ENCODE data around the gene ABLIM1.

Gene ABLIM1

DNA sequence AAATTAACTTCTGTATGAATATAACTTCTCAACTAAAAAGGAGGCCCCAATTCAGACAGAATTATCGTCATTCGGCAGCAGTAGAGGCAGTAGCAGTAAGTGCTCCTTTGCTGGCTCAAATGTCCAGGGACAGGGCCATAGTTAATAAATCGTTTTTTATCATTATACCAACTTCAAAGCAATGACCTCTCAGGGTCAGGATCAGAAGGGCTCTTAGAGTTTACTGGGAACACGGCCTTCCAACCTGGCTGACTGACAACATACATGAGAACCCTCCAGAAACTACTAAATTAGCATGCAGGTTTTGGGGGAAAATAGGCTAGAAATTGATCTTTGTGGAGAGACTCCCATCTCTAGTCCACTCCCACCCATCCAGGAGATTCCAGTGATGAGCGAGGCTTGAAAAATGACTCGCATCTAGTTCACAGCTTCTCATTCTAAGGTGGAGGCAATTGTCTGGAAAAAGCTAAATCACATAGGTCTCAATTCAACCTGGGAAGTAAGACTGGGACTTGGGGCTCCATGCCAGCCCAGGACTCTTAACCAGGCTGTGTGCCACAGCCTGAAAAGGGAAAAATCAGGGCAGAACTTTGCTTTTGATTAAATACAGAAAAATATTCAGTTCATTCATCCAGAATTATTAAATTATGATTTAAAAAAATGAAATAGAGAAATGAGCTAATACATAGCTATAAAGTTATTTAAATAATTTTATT is 84.6 kb downstream of the ABLIM1 start:
- no peak for DNase-seq

DNA sequence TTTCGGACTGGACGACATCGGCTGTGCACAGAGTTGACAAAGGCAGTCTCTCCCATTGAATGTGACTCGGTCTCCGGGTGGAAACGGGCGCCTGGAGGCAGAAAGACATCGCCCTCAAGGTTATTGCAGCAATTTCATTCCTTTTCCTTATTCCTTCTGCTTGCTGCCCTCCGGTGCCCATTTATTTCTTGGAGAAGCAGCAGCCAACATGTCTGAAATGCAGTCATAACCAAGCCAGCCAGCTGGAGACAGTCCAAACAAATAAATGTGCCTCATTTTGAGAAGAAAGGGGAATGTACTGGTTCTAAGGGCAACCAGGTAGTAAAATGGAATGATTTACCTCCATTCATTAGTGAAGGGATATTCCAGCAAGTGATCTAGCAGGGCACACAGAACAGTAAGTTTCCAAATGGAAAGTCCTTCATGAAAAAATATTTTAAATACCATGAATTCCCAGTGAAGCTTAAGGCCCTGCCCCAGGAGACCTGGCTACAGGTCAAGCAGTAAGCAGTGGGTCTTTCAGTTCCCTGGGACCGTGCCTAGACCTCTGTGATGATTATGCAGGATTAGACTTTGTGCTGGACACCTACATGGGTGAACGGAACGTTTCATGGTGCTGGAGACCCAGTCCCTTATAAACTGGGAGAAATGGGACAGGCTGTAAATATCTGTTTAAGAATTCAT is 86.6 kb downstream of the ABLIM1 start:
- no peak for DNase-seq

DNA sequence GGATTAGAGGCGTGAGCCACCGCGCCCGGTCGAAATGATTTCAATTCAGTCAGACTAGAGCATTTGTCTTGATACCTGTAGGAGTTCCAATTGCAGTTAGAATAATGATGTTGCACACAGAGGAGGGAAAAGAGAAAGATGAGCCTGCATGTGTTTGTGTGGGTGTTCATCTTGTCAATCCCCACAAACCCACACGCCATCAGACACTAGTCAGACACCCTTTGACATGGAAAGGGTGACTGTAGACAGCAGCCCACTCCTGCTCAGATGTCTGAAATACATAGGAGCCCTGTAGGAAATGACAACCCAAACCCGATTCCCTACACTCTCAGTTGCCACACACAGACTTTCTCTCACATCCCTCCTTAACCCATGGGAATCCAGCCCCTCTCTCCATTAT is 92.0 kb downstream of the ABLIM1 start:
- no peak for DNase-seq

DNA sequence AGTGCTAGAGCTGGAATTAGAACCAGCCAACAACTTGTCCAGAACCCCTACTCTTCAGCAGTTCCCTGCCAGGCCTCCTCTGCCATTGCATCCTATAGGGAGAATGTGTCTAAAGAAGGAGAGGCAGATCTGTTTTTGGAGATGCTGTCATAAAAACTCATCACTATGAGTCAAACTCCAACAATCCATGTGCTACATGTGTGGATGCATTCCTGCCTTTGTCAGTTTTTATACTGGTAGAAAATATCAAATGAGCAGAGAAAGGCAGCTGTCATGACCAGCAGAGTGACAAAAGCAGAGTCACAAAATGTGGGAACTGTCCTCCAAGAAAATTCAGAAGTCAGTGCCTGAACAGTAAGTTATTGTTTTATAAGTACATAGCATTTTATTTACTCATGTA is 93.0 kb downstream of the ABLIM1 start:
- no peak for DNase-seq

DNA sequence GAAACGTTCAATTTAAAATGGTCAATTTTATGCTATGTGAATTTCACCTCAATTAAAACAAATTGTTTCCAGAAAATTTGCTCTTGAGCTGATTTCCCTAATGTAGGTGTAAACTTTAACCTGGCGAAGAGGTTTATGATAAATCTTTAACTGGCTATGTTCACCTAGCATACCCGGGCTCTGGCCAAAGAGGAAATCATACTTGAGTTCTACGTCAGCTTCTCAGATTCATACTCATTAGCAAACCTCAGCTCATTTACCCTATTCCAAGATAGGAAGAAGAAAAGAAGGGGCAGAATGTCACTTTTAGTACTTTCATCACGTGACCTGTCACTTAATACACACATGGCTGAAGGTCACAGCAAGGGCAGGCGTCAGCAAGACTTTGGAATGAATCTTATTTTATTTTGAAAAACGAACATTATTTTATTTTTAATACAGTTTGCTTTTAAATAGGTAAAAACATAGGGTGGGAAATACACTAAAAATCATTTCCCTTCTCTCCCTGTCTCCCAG is 97.0 kb downstream of the ABLIM1 start:
- no peak for DNase-seq

DNA sequence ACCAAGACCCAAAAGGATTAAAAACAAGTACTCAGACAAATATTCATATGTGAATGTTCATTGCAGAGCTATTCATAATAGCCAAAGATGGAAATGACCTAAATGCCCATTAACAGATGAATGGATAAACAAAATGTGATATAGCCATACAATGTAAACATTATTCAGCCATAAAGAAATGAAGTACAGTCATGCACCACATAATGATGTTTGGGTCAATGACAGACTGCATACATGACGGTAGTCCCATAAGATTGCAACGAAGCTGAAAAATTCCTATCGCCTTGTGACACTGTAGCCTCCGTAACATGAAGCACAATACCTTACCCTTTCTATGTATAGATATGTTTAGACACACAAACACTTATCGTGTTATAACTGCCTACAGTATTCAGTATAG is 97.9 kb downstream of the ABLIM1 start:
- no peak for DNase-seq

DNA sequence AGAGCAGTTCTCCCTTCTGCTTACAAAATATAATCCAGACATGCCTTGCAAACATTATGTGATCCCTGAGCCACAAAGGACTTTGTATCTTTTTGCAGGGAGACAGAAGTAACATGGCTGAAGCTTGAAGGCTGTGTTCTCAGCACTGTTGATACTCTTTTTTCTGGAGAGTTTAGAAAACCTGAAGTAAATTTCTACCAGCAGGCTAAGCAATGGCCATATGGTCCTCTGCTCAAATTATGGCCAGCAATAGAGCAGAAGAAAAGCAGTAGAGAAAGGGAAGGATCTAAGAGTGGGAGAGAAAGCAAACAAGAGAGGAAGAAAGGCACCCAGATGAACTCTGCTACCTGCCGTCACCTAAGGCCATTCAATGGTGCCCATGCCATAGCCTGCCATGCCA is 98.4 kb downstream of the ABLIM1 start:
- DNase-seq: no peak

DNA sequence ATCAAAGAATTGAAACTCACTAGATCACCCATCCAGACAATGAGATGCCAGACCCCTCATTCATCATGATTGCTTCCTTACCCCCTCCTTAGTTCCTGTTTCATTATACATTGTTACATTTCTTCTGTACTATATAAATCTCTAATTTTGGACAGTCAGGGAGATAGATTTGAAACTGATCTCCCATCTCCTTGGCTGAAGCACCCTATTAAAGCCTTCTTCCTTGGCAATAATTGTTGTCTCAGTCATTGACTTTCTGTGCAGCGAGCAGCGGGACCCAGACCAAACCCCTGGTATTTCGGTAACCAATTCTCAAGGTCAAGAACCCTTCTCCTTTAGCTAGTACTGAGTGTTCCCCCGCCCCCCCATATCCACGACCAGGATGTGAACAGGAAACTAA is 100.2 kb downstream of the ABLIM1 start:
- no peak for DNase-seq

DNA sequence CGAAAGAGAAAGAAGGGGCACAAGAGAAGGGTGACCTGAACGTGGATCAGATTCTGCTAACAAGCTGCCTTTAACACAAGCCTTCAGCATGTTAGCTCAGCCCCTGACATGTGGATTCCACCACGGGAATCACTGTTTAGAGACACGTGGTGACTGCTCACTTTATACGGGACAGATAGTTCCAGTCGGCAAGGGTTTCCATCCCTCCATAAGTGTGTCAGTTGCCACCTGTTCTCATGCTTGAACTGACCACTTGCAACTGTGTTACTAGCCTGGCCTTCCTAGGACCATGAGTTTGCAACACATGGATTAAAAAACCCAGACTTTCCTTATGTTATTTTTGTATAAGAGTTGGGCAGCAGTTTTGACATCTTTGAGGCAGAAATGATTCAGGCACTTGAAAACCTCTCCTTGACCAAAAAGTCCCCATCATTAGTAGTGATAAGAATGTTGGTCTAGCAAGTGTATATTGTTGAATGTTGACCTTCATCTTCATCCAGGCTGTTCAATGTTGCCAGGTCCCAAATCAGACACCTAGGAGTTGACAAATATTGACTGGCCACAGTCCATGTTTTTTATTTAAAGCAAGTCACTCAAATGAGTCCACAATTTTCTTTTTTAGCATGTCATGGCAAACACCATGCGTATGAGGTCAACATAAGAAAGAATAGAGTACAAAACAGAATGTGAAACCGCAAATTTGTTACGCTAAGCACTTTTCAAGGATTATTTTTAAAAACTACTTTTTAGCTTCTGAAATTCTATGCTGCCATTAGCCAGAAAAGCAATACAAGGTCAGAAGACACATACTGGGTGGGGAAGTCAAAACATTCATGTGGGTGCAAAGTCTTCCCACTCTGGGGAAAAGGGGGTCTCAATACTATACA is 101.6 kb downstream of the ABLIM1 start:
- DNase-seq: no peak

DNA sequence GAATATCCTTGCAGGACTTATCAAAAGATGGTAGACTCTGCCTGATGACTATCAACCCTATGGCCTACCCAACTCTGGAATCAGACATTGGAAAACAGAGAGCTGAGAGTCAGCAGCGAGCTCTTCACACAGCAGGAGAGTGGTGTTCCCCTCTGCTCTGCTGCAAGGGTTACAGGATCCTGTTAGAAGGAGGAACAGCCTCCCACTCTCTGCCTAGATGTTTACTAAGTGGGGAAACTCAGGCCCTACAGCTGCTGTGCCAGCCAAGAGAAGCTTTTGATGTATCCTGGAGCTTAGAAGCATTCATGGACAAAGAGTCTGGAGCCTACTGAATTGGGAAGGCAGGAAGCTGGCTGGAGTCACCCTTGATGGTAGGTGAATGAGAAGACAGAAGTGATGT is 104.6 kb downstream of the ABLIM1 start:
- no peak for DNase-seq

DNA sequence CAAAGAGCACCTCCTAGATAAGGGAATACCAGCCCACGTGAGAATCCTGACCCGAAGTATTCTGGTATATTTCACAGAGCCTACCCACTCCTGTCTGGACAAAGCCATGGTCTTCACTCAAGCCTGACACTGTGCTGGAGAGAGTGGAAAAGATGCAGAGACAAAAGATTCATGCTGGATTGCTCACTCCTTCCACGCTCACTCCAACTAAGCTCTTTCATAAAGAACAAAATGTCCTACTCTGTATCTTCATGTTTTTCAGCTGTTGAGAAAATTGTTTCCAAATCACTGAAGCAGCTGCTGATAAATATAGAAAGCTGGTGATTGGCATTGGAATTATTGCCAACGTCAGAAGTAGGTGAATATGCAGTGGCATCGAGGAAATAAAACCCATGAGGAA is 106.0 kb downstream of the ABLIM1 start:
- no peak for DNase-seq

DNA sequence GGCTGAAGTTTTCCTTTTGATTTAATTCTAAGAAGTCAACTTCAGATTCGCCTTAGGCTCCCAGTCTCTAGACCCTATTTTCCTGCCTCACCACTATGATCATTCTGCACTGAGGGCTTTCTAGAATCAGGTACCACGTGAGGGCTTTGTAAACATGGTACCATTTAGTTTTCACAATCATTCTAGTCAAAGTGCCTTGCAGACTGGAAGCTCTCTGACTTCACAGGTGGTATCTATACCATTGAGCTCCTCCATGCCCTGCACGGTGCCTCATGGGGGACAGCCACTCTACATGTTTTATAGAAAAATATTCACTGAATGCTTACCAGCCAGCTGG is 106.5 kb downstream of the ABLIM1 start:
- no peak for DNase-seq

DNA sequence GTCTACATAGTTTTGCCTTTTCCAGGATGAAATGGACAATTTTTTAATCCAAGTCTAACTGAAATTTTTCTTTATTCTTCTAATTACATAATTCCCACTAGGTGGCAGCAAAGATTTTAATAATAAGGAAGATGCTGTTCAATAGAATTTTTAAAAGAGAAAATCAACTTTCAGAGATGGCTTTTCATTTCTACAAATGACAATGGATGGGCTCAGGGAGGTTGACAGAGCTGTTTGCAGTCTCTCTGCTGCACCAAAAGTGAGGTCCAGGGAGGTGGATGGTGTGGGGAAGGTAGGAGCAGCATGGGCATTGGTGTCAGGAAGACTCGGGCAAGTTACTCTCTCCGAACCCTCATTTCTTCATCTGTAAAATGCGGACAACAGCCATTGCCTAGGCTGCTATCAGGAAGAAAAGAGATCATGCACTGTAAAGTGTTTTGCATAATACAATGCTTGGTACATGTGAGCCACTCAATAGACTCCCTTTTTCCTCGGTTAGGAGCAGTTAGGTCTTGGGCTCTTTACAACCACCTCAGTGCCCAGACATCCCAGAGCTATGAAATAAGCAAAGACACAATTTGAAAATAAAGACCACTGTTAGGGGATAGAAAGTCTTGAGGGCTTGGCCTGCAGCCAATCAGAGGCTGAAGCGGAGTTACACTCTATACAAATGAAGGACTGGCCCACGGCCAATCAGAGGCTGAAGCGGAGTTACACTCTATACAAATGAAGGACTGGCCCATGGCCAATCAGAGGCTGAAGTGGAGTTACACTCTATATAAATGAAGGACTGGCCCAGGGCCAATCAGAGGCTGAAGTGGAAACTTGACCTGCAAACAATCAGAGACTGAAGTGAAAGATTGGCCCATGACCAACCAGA is 107.1 kb downstream of the ABLIM1 start:
- peak; percentile 43 for DNase-seq

DNA sequence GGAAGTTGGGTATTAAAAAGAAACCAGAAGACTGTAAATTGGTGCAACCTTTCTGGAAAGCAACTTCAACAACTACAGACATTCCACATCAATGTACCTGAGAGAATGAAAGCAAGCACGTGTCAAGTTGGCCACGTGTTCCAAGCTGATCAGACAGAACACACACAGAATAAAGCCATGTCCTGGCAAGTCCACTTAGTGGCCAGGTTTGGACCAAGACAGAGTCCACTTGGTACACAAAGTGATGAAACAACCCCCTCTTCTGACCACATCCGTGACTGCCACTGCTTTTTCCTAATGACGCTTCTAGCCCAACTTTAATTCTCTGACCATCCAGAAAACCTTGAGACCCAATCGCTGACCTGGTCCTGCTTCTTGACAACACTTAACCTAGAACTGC is 109.4 kb downstream of the ABLIM1 start:
- DNase-seq: no peak

DNA sequence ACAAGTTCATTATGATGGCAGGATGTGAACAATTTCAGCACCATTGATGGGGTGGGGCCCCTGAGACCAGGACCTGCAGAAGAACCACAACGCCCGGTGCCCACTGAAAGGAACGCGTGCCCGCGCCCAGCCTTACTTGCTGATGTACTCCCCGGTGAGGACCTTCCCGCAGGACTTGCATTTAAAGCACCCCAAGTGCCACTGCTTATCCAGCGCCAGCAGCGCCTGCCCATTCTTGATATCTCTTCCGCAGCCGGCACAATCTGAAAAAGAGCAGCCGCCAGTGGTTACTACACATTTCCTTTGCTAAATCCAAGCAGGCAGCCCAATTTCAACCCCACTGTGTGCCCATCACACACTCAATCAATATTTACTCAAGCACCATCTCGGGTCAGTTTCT is 110.6 kb downstream of the ABLIM1 start:
- no peak for DNase-seq

DNA sequence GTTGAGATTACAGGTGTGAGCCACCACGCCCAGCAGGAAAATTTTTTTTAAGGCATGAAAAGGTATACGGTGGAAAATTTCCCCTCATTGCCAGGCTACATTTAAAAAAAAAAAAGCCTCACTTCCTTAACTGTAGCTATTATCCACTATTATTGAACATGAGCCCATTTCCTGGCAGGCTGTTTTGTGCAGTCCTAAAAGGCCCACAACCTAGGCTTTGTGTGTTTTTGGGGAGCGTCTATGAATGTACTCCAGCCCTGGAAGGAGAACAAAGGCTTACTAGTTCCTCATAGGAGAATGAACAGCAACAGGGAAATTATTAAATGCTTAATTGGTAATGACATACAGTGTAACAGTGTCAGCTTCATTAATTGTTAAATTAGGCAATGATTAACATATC is 111.0 kb downstream of the ABLIM1 start:
- no peak for DNase-seq

DNA sequence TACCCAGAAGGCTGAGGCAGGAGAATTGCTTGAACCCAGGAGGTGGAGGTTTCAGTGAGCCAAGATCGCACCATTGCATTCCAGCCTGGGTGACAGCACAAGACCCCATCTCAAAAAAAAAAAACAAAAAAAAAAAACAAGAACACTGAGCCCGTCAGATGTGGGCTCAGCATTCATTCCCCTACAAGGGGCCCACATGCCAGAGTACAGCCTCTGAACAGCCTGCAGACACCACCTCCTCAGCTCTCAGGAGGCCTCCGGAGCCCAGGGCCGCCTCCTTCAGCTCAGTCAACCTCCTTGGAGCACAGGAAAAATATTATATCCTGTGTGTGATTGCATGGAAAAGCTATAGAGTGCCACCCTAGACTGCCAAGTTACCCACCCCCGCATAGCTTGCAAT is 112.3 kb downstream of the ABLIM1 start:
- DNase-seq: no peak

DNA sequence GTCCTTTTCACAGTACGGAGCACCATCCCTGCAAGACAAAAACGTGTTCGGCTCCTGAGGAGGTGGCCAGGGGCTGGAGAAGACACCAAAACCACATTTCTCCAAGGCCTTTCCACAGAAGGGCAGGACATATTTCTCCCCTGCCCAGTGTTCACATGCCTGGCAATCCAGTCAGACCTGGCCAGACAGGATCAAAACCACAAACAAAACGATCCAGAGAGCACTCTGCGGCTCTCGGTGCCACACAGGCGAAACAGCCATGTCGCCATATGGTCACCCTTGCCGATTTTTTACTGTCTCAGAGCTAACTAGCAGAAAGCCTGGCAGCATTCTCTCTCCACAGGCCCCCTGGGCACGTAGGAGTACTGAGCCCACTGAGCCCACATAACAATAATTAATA is 113.0 kb downstream of the ABLIM1 start:
- DNase-seq: no peak

DNA sequence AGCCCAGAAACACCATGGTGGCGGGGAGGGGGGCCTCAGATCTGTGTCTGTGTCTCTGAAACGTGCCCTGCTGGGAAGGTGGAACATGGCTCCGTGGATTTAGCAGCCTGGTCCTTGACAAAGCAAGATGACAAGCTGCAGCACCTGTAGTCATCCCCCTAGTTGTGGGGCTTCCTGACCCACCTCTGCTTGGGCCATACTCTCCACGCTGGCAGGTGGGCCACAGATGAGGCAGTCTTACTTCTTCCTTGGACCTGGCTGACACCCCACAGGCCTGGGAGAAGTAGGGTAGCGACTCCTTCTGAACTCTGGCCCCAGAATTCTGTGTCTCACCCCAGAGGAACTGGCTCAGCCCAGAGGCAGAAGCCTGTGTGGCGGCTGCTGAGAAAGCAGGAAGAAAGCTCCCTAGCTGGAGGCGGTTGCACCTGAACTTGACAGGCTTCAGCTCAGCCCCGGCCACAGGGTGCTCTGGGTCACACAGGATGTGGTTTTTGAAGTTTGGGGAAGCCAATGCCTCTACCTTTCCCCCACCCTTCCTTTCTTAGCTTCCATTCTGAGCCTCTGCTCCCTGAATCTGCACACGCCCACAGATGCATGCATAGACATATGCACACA is 113.9 kb downstream of the ABLIM1 start:
- peak; percentile 77 for DNase-seq

DNA sequence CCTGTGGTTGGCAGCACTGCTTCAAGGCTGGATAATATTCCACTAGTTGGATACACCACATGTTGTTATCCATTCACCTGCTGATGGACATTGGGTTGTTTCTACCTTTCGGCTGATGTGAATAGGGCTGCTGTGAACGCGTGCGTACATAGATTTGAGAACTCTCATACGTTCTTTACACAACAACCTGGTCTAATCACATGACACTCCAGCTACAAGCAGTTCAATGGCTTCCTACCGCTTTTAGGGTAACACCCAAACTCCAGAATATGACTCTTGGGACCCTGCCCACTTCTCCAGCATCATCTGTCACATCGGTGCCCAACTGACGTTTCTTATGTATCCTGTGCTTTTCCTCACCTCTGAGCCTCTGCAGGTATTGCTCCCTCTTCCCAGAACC is 114.6 kb downstream of the ABLIM1 start:
- DNase-seq: no peak

DNA sequence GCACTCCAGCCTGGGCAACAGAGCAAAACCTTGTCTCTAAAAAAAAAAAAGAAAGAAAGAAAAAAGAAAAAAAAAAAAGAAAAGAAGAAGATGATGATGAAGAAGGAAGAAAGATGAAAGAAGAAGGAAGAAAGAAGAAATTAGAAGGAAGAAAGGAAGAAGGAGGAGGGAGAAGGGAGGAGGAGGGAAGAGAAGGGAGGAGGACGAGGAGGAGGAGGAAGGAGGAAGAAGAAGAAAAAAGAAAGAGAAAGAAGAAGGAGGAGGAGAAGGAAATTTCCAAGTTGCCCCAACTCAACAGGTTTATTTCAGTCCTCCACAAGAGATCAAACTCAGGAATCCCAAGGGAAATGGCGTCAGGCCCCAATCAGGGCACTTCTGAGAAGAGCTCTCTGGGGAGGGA is 115.7 kb downstream of the ABLIM1 start:
- no peak for DNase-seq

DNA sequence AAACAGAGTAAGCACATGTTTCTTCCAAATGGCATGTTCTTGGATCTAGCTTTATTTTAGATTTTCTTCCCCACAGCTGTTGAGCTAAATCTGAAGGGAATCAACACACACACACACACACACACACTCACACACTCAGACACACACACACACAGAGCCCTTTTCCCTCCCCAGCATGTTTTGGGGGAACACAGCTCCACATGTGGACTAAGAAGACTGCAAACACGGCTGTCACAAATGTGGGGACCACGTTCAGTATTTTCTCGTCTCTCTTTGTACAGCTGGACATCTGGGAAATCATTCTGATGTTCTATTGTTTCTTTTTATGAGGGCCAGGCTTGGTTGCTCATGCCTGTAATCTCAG is 116.3 kb downstream of the ABLIM1 start:
- no peak for DNase-seq
